NCI-H748 (cell line): ENCODE results near the gene LMOD1.

Experiments used
- DNase-seq: peaks from one replicate; lab custom pipeline; 2025; ENCODE audit not compliant: unreplicated experiment; lab: John Stamatoyannopoulos, UW

LMOD1 gene

GRCh38 chr1:201895120-201895665, 51.2 kb downstream of the LMOD1 start:
- DNase-seq: no peak

GRCh38 chr1:201894343-201895119, 51.8 kb downstream of the LMOD1 start:
- DNase-seq: no peak

- DNase-seq: no peak
Observed at GRCh38 chr1:201893431-201893830, 52.9 kb downstream of the LMOD1 start.

GRCh38 chr1:201892211-201892610, 54.1 kb downstream of the LMOD1 start:
- DNase-seq: no peak

- DNase-seq: no peak
Observed at GRCh38 chr1:201891451-201892045, 54.8 kb downstream of the LMOD1 start.

- DNase-seq: no peak
Observed at GRCh38 chr1:201890806-201891450, 55.4 kb downstream of the LMOD1 start.

- no peak for DNase-seq
Observed at GRCh38 chr1:201890223-201890622, 56.1 kb downstream of the LMOD1 start.

GRCh38 chr1:201889090-201889968, 57.0 kb downstream of the LMOD1 start:
- DNase-seq: no peak

- DNase-seq: peak; percentile 56
Observed at GRCh38 chr1:201888282-201889089, 57.9 kb downstream of the LMOD1 start, which contains the start of gene SHISA4. Gene SHISA4, plus strand, starts transcription at chr1:201888898. Its CDS starts 97 bp downstream, at chr1:201888995.

- DNase-seq: no peak
Observed at GRCh38 chr1:201887116-201887866, 59.1 kb downstream of the LMOD1 start.

GRCh38 chr1:201886103-201886885, 60.1 kb downstream of the LMOD1 start:
- DNase-seq: no peak

GRCh38 chr1:201885531-201886075, 60.7 kb downstream of the LMOD1 start:
- DNase-seq: no peak

GRCh38 chr1:201884425-201884824, 61.9 kb downstream of the LMOD1 start:
- DNase-seq: no peak

GRCh38 chr1:201883786-201884185, 62.6 kb downstream of the LMOD1 start:
- DNase-seq: no peak

GRCh38 chr1:201883266-201883665, 63.1 kb downstream of the LMOD1 start:
- no peak for DNase-seq

GRCh38 chr1:201882665-201883132, 63.6 kb downstream of the LMOD1 start:
- no peak for DNase-seq

GRCh38 chr1:201881617-201882016, 64.7 kb downstream of the LMOD1 start:
- no peak for DNase-seq

- no peak for DNase-seq
Observed at GRCh38 chr1:201880928-201881571, 65.3 kb downstream of the LMOD1 start.
